HEK293 (cell line): Measurements from ENCODE around the gene CAV1.

Source experiments
- CTCF ChIP-seq: fragments of 450-650 bp; formaldehyde crosslinking; IDR thresholded peaks from 2 replicates; pipeline ENCODE4 v1.5.1; 2016; ENCODE audit warnings: missing biosample characterization, missing genetic modification characterization
- IKZF3 ChIP-seq: fragments of 450-650 bp; IDR thresholded peaks from 2 replicates; pipeline ENCODE4 v1.5.0; 2018; ENCODE audit warnings: missing biosample characterization, mild to moderate bottlenecking, missing genetic modification characterization, moderate library complexity
- KLF7 ChIP-seq: fragments of 450-650 bp; formaldehyde crosslinking; IDR thresholded peaks from 2 replicates; pipeline ENCODE4 v1.5.1; 2016; ENCODE audit warnings: missing biosample characterization, missing genetic modification characterization, borderline replicate concordance
- PRDM6 ChIP-seq: fragments of 450-650 bp; formaldehyde crosslinking; IDR thresholded peaks from 2 replicates; pipeline ENCODE4 v1.5.1; 2017; ENCODE audit warnings: missing biosample characterization, missing genetic modification characterization
- REPIN1 ChIP-seq: fragments of 450-650 bp; formaldehyde crosslinking; IDR thresholded peaks from 2 replicates; pipeline ENCODE4 v1.5.1; 2017; ENCODE audit warnings: missing biosample characterization, missing genetic modification characterization, low read depth
- SCRT1 ChIP-seq: fragments of 450-650 bp; formaldehyde crosslinking; IDR thresholded peaks from 2 replicates; pipeline ENCODE4 v1.5.1; 2016; ENCODE audit warnings: missing biosample characterization, missing genetic modification characterization, borderline replicate concordance
- TCF7L2 ChIP-seq: IDR thresholded peaks from 2 replicates; pipeline ENCODE4 v1.6.1; 2011; ENCODE audit warnings: low read depth, mild to moderate bottlenecking, inconsistent platforms, low read length, moderate library complexity, borderline replicate concordance
- YY1 ChIP-seq: fragments of 450-650 bp; formaldehyde crosslinking; IDR thresholded peaks from 2 replicates; pipeline ENCODE4 v1.5.1; 2018; ENCODE audit warnings: missing biosample characterization, missing genetic modification characterization
- ZBTB20 ChIP-seq: fragments of 450-650 bp; formaldehyde crosslinking; IDR thresholded peaks from 2 replicates; pipeline ENCODE4 v1.5.1; 2016; ENCODE audit warnings: missing biosample characterization, missing genetic modification characterization
- ZIC2 ChIP-seq: fragments of 450-650 bp; formaldehyde crosslinking; IDR thresholded peaks from 2 replicates; pipeline ENCODE4 v1.5.1; 2016; ENCODE audit warnings: missing biosample characterization, missing genetic modification characterization
- ZNF16 ChIP-seq: fragments of 450-650 bp; formaldehyde crosslinking; IDR thresholded peaks from 2 replicates; pipeline ENCODE4 v1.5.1; 2016; ENCODE audit warnings: low read depth, missing biosample characterization, missing genetic modification characterization
- ZNF214 ChIP-seq: fragments of 450-650 bp; formaldehyde crosslinking; IDR thresholded peaks from 2 replicates; pipeline ENCODE4 v1.5.1; 2017; ENCODE audit warnings: missing biosample characterization, mild to moderate bottlenecking, missing genetic modification characterization, borderline replicate concordance
- ZNF292 ChIP-seq: fragments of 450-650 bp; formaldehyde crosslinking; IDR thresholded peaks from 2 replicates; pipeline ENCODE4 v1.5.1; 2016; ENCODE audit warnings: low read depth, missing biosample characterization, missing genetic modification characterization, borderline replicate concordance
- ZNF37A ChIP-seq: fragments of 450-650 bp; IDR thresholded peaks from 2 replicates; pipeline ENCODE4 v1.5.1; 2018; ENCODE audit warnings: missing biosample characterization, missing genetic modification characterization
- ZNF518A ChIP-seq: fragments of 450-650 bp; formaldehyde crosslinking; conservative IDR thresholded peaks from 2 replicates; pipeline ENCODE4 v1.5.1; 2016; ENCODE audit warnings: low read depth, missing biosample characterization, missing genetic modification characterization
- ZNF561 ChIP-seq: fragments of 450-650 bp; IDR thresholded peaks from 2 replicates; pipeline ENCODE4 v1.5.1; 2018; ENCODE audit warnings: missing biosample characterization, missing genetic modification characterization, borderline replicate concordance
- ZNF624 ChIP-seq: fragments of 450-650 bp; formaldehyde crosslinking; IDR thresholded peaks from 2 replicates; pipeline ENCODE4 v1.5.1; 2017; ENCODE audit warnings: missing biosample characterization, missing genetic modification characterization
- ZNF629 ChIP-seq: fragments of 450-650 bp; formaldehyde crosslinking; IDR thresholded peaks from 2 replicates; pipeline ENCODE4 v1.5.1; 2017; ENCODE audit warnings: missing biosample characterization, missing genetic modification characterization
- ZNF830 ChIP-seq: fragments of 450-650 bp; IDR thresholded peaks from 2 replicates; pipeline ENCODE4 v1.5.0; 2018; ENCODE audit warnings: missing biosample characterization, missing genetic modification characterization, low read depth, mild to moderate bottlenecking, moderate library complexity
- ZSCAN4 ChIP-seq: fragments of 450-650 bp; formaldehyde crosslinking; IDR thresholded peaks from 2 replicates; pipeline ENCODE4 v1.5.1; 2017; ENCODE audit warnings: missing biosample characterization, missing genetic modification characterization
- TF ChIP-seq, protein P1 (sequence below): fragments of 450-650 bp; formaldehyde crosslinking; IDR thresholded peaks from 2 replicates; pipeline ENCODE4 v1.5.1; 2017; ENCODE audit warnings: missing biosample characterization, missing genetic modification characterization
- TF ChIP-seq, protein P2 (sequence below): fragments of 450-650 bp; formaldehyde crosslinking; IDR thresholded peaks from 2 replicates; pipeline ENCODE4 v1.5.1; 2016; ENCODE audit warnings: missing biosample characterization, missing genetic modification characterization

Gene CAV1

DNA sequence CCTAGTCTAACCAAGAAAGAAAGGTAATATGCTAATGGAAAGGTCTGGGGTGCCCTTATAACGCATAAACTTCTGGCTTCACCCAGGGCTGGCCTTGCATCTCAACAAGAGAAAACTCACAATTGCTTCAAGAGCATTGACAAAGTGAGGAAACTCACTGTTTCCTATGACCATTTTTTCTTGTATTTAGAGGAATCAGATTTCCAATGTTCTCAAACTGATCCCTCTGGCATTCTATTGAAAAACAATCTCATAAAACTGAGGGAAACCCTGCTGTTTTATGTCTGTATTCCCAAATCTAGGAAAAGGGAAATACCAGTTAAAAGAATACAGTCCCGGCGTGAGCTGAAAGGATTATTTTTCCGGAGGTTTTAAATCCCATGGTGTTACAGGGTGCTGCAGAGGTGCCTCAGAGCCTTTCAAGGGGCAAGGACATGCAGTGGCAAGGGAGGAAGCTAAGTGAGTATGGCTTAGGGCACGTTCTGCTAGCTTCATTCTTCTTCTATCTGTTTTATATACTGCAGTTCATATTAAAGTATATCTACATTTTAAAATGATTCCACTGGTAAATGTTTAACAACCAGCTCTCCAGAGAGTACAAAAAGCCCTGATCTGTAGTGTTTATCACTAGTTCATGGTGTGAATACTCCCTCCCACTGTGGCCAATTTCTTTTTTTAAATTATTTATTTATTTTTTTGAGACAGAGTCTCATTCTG is 68.7 kb downstream of the CAV1 start (continued):
- no peak for TF ChIP-seq YY1 (tag by site-specific recombination)
- TF ChIP-seq SCRT1, result no peak
- TF ChIP-seq, protein P1, sequence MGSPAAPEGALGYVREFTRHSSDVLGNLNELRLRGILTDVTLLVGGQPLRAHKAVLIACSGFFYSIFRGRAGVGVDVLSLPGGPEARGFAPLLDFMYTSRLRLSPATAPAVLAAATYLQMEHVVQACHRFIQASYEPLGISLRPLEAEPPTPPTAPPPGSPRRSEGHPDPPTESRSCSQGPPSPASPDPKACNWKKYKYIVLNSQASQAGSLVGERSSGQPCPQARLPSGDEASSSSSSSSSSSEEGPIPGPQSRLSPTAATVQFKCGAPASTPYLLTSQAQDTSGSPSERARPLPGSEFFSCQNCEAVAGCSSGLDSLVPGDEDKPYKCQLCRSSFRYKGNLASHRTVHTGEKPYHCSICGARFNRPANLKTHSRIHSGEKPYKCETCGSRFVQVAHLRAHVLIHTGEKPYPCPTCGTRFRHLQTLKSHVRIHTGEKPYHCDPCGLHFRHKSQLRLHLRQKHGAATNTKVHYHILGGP (tag by site-specific recombination), result peak; percentile 30; the same call in 1 of the 2 replicates
- TF ChIP-seq KLF7 (tag by site-specific recombination), result no peak
- no peak for TF ChIP-seq ZSCAN4
- TF ChIP-seq ZBTB20, result no peak
- TF ChIP-seq, protein P2, sequence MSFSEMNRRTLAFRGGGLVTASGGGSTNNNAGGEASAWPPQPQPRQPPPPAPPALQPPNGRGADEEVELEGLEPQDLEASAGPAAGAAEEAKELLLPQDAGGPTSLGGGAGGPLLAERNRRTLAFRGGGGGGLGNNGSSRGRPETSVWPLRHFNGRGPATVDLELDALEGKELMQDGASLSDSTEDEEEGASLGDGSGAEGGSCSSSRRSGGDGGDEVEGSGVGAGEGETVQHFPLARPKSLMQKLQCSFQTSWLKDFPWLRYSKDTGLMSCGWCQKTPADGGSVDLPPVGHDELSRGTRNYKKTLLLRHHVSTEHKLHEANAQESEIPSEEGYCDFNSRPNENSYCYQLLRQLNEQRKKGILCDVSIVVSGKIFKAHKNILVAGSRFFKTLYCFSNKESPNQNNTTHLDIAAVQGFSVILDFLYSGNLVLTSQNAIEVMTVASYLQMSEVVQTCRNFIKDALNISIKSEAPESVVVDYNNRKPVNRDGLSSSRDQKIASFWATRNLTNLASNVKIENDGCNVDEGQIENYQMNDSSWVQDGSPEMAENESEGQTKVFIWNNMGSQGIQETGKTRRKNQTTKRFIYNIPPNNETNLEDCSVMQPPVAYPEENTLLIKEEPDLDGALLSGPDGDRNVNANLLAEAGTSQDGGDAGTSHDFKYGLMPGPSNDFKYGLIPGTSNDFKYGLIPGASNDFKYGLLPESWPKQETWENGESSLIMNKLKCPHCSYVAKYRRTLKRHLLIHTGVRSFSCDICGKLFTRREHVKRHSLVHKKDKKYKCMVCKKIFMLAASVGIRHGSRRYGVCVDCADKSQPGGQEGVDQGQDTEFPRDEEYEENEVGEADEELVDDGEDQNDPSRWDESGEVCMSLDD (tag by site-specific recombination), result no peak
- TF ChIP-seq REPIN1, result no peak
- peak; percentile 99 for TF ChIP-seq PRDM6 (tag by site-specific recombination)
- no peak for TF ChIP-seq ZNF518A (tag by site-specific recombination)
- TF ChIP-seq ZNF830, result no peak
- TF ChIP-seq TCF7L2, result no peak
- no peak for TF ChIP-seq ZNF561 (tag by site-specific recombination)
- TF ChIP-seq ZNF624 (tag by site-specific recombination), result no peak
- 0 out of 2 replicates have a peak, but pooled peaks have one; percentile 29 for TF ChIP-seq ZNF629
- TF ChIP-seq ZIC2, result peak; percentile 28; the same call in 1 of the 2 replicates
- no peak for TF ChIP-seq ZNF37A
- no peak for TF ChIP-seq CTCF (tag by site-specific recombination)
- no peak for TF ChIP-seq ZNF292 (tag by site-specific recombination)
- peak; percentile 78 for TF ChIP-seq IKZF3
- TF ChIP-seq ZNF16 (tag by site-specific recombination), result no peak
- no peak for TF ChIP-seq ZNF214 (tag by site-specific recombination)
